ENCODE results near the gene LRTM2.

DNA sequence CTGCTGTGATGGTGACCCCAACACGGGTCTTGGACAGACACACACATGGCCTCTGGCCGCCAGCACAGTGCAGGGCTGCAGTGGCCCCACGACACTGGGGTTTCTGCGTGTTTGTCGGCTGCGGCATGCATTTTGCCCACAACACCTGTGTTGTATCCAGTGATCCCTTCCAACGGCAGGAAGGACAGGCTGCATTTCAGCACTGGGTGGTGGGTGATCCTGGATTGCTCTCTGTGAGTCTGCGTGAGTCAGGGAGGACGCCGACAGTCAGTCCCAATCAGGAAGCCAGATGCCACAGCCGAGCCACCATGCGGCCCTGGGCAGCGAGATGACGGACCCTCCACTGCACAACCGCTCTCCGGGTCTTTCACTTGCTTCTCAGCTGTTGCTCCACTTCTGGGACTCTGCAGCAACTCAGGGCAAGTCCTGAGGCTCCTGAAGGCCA, 20.6 kb downstream of the LRTM2 start:
- TF ChIP-seq, protein P1, sequence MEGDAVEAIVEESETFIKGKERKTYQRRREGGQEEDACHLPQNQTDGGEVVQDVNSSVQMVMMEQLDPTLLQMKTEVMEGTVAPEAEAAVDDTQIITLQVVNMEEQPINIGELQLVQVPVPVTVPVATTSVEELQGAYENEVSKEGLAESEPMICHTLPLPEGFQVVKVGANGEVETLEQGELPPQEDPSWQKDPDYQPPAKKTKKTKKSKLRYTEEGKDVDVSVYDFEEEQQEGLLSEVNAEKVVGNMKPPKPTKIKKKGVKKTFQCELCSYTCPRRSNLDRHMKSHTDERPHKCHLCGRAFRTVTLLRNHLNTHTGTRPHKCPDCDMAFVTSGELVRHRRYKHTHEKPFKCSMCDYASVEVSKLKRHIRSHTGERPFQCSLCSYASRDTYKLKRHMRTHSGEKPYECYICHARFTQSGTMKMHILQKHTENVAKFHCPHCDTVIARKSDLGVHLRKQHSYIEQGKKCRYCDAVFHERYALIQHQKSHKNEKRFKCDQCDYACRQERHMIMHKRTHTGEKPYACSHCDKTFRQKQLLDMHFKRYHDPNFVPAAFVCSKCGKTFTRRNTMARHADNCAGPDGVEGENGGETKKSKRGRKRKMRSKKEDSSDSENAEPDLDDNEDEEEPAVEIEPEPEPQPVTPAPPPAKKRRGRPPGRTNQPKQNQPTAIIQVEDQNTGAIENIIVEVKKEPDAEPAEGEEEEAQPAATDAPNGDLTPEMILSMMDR (IDR thresholded peaks at IDR 0.05; ENCODE audit: poor library complexity): no peak
- no peak for TF ChIP-seq EZH2phosphoT487 (IDR thresholded peaks at IDR 0.05; ENCODE audit: low read depth, severe bottlenecking, unreplicated experiment)
- TF ChIP-seq EZH2 (IDR thresholded peaks at IDR 0.05; ENCODE audit: borderline replicate concordance): no peak
